H1 (cell line): ENCODE results near the gene MACROD2. TPM values are rescaled to one million over a fixed set of nuclear protein-coding genes. Genes with fewer than 3 reads are reported as not detected.

Experiments
- CTCF ChIA-PET: fragments of 300-600 bp; sonication (Branson Sonifier 250); formaldehyde crosslinking; loops from one replicate; lab custom pipeline; 2021; ENCODE audit not compliant: partially characterized antibody; lab: Charles Lee
- POLR2A ChIA-PET: fragments of 300-600 bp; sonication (Branson Sonifier 250); formaldehyde crosslinking; loops from one replicate; lab custom pipeline; 2021; ENCODE audit warnings: inconsistent platforms; ENCODE audit not compliant: partially characterized antibody; lab: Charles Lee
- DNase-seq, 2 experiments: peaks; one replicate each; pipeline versions ENCODE4 v3.0.0 to v3.0.0-alpha.2; 2010 to 2022; ENCODE audit warnings: low spot score in 2 of 2, low read depth in 1 of 2, mixed read lengths in 1 of 2
- FAIRE-seq: peaks from 2 replicates; lab custom pipeline; 2011; peaks lifted over from hg19 to GRCh38; lab: Jason Lieb, UNC
- H2AFZ ChIP-seq: 2 replicates; pipeline ENCODE4 v1.8.1; 2012; ENCODE audit warnings: low read length, inconsistent platforms
- H2AK5ac ChIP-seq: 2 replicates; pipeline ENCODE4 v1.6.1; 2013; ENCODE audit warnings: low read depth, low read length
- H2BK120ac ChIP-seq: replicated peaks from 2 replicates; pipeline ENCODE3; 2013; ENCODE audit warnings: low read depth, low read length, inconsistent platforms
- H2BK12ac ChIP-seq: 2 replicates; pipeline ENCODE4 v1.6.1; 2013; ENCODE audit warnings: low read depth, low read length
- H2BK15ac ChIP-seq: 2 replicates; pipeline ENCODE4 v1.6.1; 2013; ENCODE audit warnings: low read length
- H2BK20ac ChIP-seq: 2 replicates; pipeline ENCODE4 v1.6.1; 2013; ENCODE audit warnings: low read length
- H2BK5ac ChIP-seq: 2 replicates; pipeline ENCODE4 v1.6.1; 2013; ENCODE audit warnings: low read depth, low read length
- H3K14ac ChIP-seq: 2 replicates; pipeline ENCODE4 v1.6.1; 2013; ENCODE audit warnings: inconsistent platforms; ENCODE audit not compliant: insufficient read length
- H3K18ac ChIP-seq: 2 replicates; pipeline ENCODE4 v1.6.1; 2013; ENCODE audit warnings: low read length; ENCODE audit errors: extremely low read depth
- H3K23ac ChIP-seq: 2 replicates; pipeline ENCODE4 v1.6.1; 2013; ENCODE audit warnings: inconsistent platforms; ENCODE audit not compliant: insufficient read length
- H3K23me2 ChIP-seq: 2 replicates; pipeline ENCODE4 v1.6.1; 2013; ENCODE audit warnings: low read depth, low read length
- H3K27ac ChIP-seq: 2 replicates; pipeline ENCODE4 v1.6.1; 2011; ENCODE audit warnings: low read depth, low read length, inconsistent platforms
- H3K27me3 ChIP-seq, 4 experiments: replicated peaks in 1 of 4; 1 replicate in 1 of 4; 2 replicates in 3 of 4; pipeline versions ENCODE4 v1.6.1 to v1.8.1; 2011 to 2013; ENCODE audit warnings: low read length in 3 of 4, mild to moderate bottlenecking in 3 of 4, inconsistent platforms in 2 of 4, mixed read lengths in 2 of 4, moderate library complexity in 1 of 4; ENCODE audit not compliant: control insufficient read depth in 3 of 4, insufficient read depth in 3 of 4; ENCODE audit errors: extremely low read depth in 1 of 4
- H3K36me3 ChIP-seq, 4 experiments: 2 replicates each; pipeline versions ENCODE4 v1.6.1 to v1.8.1; 2011 to 2013; ENCODE audit warnings: mild to moderate bottlenecking in 4 of 4, low read length in 3 of 4, moderate library complexity in 2 of 4, control low read depth in 1 of 4, inconsistent platforms in 1 of 4; ENCODE audit not compliant: insufficient read depth in 4 of 4, control insufficient read depth in 2 of 4
- H3K4ac ChIP-seq: replicated peaks from 2 replicates; pipeline ENCODE3; 2013; ENCODE audit warnings: low read length, low read depth, mixed read lengths, inconsistent platforms; ENCODE audit not compliant: insufficient read length
- H3K4me1 ChIP-seq, 4 experiments: replicated peaks in 1 of 4; 1 replicate in 1 of 4; 2 replicates in 3 of 4; pipeline versions ENCODE4 v1.6.1 to v1.8.1; 2011 to 2013; ENCODE audit warnings: low read length in 3 of 4, inconsistent platforms in 2 of 4, mixed read lengths in 1 of 4; ENCODE audit not compliant: insufficient read depth in 4 of 4, control insufficient read depth in 3 of 4
- H3K4me2 ChIP-seq, 2 experiments: 2 replicates each; pipeline versions ENCODE4 v1.6.1 to v1.8.1; 2011 to 2013; ENCODE audit warnings: low read depth in 2 of 2, low read length in 2 of 2, control low read depth in 1 of 2, inconsistent platforms in 1 of 2, mild to moderate bottlenecking in 1 of 2; ENCODE audit not compliant: insufficient read depth in 1 of 2
- H3K4me3 ChIP-seq, 4 experiments: fragments of 200-600, 300-600 bp in 1 of 4; sonication (generic), shearing (Covaris generic), sonication (Bioruptor Twin) in 1 of 4; 2 replicates each; pipeline versions ENCODE4 v1.5.1 to v1.8.1; 2011 to 2016; ENCODE audit warnings: low read length in 4 of 4, low read depth in 3 of 4, control low read depth in 2 of 4, inconsistent platforms in 2 of 4, mild to moderate bottlenecking in 2 of 4, mixed read lengths in 1 of 4, moderate library complexity in 1 of 4; ENCODE audit not compliant: insufficient read depth in 2 of 4; ENCODE audit errors: extremely low read depth in 1 of 4
- H3K56ac ChIP-seq: replicated peaks from 2 replicates; pipeline ENCODE3; 2013; ENCODE audit warnings: low read depth, mild to moderate bottlenecking, mixed read lengths, low read length, inconsistent platforms; ENCODE audit not compliant: insufficient read length
- H3K79me1 ChIP-seq: 2 replicates; pipeline ENCODE4 v1.6.1; 2013; ENCODE audit warnings: low read depth, low read length, control low read depth
- H3K79me2 ChIP-seq, 2 experiments: 2 replicates each; pipeline versions ENCODE4 v1.6.1 to v1.8.1; 2012 to 2013; ENCODE audit warnings: low read length in 2 of 2, mild to moderate bottlenecking in 2 of 2, inconsistent platforms in 1 of 2; ENCODE audit not compliant: insufficient read depth in 2 of 2, control insufficient read depth in 1 of 2
- H3K9ac ChIP-seq, 4 experiments: replicated peaks in 1 of 4; 1 replicate in 1 of 4; 2 replicates in 3 of 4; pipeline versions ENCODE4 v1.6.1 to v1.8.1; 2011 to 2013; ENCODE audit warnings: low read depth in 3 of 4, low read length in 3 of 4, control low read depth in 2 of 4, mild to moderate bottlenecking in 2 of 4, moderate library complexity in 2 of 4, inconsistent platforms in 1 of 4; ENCODE audit errors: extremely low read depth in 1 of 4
- H3K9me3 ChIP-seq, 2 experiments: 2 replicates each; pipeline versions ENCODE4 v1.6.1 to v1.8.1; 2012 to 2013; ENCODE audit warnings: mild to moderate bottlenecking in 2 of 2, moderate library complexity in 2 of 2, control low read depth in 1 of 2, inconsistent platforms in 1 of 2, low read depth in 1 of 2, low read length in 1 of 2, mixed read lengths in 1 of 2; ENCODE audit not compliant: insufficient read depth in 2 of 2
- H4K20me1 ChIP-seq, 2 experiments: replicated peaks in 1 of 2; 2 replicates each; pipeline versions ENCODE3 to v1.8.1; 2011 to 2013; ENCODE audit warnings: inconsistent platforms in 2 of 2, low read length in 2 of 2, mild to moderate bottlenecking in 1 of 2; ENCODE audit not compliant: insufficient read depth in 2 of 2, control insufficient read depth in 1 of 2
- H4K5ac ChIP-seq: 2 replicates; pipeline ENCODE4 v1.6.1; 2013; ENCODE audit warnings: low read length, low read depth, mixed read lengths, inconsistent platforms; ENCODE audit not compliant: insufficient read length
- H4K8ac ChIP-seq: 2 replicates; pipeline ENCODE4 v1.8.0; 2013; ENCODE audit warnings: mild to moderate bottlenecking, moderate library complexity, low read length, inconsistent platforms; ENCODE audit not compliant: insufficient read depth; ENCODE audit errors: extremely low read depth
- H4K91ac ChIP-seq: replicated peaks from 2 replicates; pipeline ENCODE3; 2013; ENCODE audit warnings: low read length, mixed read lengths, inconsistent platforms; ENCODE audit not compliant: insufficient read length
- ATF2 ChIP-seq: IDR thresholded peaks from 2 replicates; pipeline ENCODE4 v1.6.1; 2012; ENCODE audit warnings: low read length, inconsistent platforms
- CTCF ChIP-seq, 3 experiments: IDR thresholded peaks; 1 replicate in 2 of 3; 2 replicates in 1 of 3; pipeline versions ENCODE4 v1.5.1 to v1.6.1; 2011; ENCODE audit warnings: low read length in 3 of 3, mild to moderate bottlenecking in 3 of 3, inconsistent platforms in 2 of 3, low read depth in 1 of 3, moderate library complexity in 1 of 3; ENCODE audit not compliant: insufficient read depth in 1 of 3; ENCODE audit errors: control extremely low read depth in 1 of 3
- RAD21 ChIP-seq, 2 experiments: IDR thresholded peaks in 1 of 2; conservative IDR thresholded peaks in 1 of 2; 2 replicates each; pipeline ENCODE4 v1.6.1; 2011; ENCODE audit warnings: low read depth in 2 of 2, low read length in 2 of 2, improper control_type of control experiment in 1 of 2, inconsistent platforms in 1 of 2, mild to moderate bottlenecking in 1 of 2, moderate library complexity in 1 of 2
- SAP30 ChIP-seq: fragments of 300-600 bp; sonication (generic); IDR thresholded peaks from 2 replicates; pipeline ENCODE4 v1.7.1; 2012; ENCODE audit warnings: low read length, moderate library complexity, mild to moderate bottlenecking, inconsistent platforms; ENCODE audit not compliant: insufficient read depth, insufficient replicate concordance
- SIN3A ChIP-seq, 2 experiments: IDR thresholded peaks in 1 of 2; conservative IDR thresholded peaks in 1 of 2; 2 replicates each; pipeline ENCODE4 v1.6.1; 2011 to 2012; ENCODE audit warnings: low read length in 2 of 2, improper control_type of control experiment in 1 of 2, low read depth in 1 of 2, mild to moderate bottlenecking in 1 of 2
- SP4 ChIP-seq: IDR thresholded peaks from 2 replicates; pipeline ENCODE4 v1.6.1; 2012; ENCODE audit warnings: low read length, inconsistent platforms
- YY1 ChIP-seq: IDR thresholded peaks from 2 replicates; pipeline ENCODE4 v1.6.1; 2011; ENCODE audit warnings: low read depth, mild to moderate bottlenecking, low read length
- WGBS, 2 experiments: shearing (Covaris generic) in 1 of 2; methylation state at CpG; one replicate each; pipeline versions ENCODE4 v1.1.6 to v1.1.7; 2013 to 2015; ENCODE audit warnings: low lambda C conversion rate in 2 of 2, mixed read lengths in 2 of 2, inconsistent platforms in 1 of 2, low coverage in 1 of 2, missing lambda C conversion rate in 1 of 2; ENCODE audit not compliant: insufficient replicate concordance in 2 of 2, insufficient coverage in 1 of 2, insufficient read length in 1 of 2; ENCODE audit errors: extremely low coverage in 1 of 2, missing lambda C conversion rate in 1 of 2; 5-methylcytosine and 5-hydroxymethylcytosine counted together
- polyA plus RNA-seq, 7 experiments: library from polyadenylated mRNA; depleted of rRNA in 3 of 7; stranded (reverse) in 5 of 7; unstranded in 2 of 7; fragments of >200 nt in 5 of 7; fragments of 200-250 nt in 2 of 7; gene quantifications; 1 replicate in 5 of 7; 2 replicates in 1 of 7; 4 replicates in 1 of 7; pipeline versions ENCODE4 v1.2.1 to v1.2.3, GENCODE V29; 2011 to 2013; ENCODE audit warnings: missing spikeins in 2 of 7, mixed read lengths in 2 of 7
- total RNA-seq: library from RNA; stranded (reverse); fragmentation: NEBNext Ultra II Directional; extraction: Animal tissue kit (Norgen Biotek cat#: 25700); gene quantifications from 2 replicates; pipeline ENCODE4 v1.2.1, GENCODE V29; 2021

MACROD2 gene
- total and polyA plus RNA-seq, 2 of the 8 experiments (the other 6 are each of a cell fraction or from before 2014, with no cell fraction given), result 0.70 to 3.9 TPM

- Histone ChIP-seq H2AFZ (no peak overlapping the region), H3K27ac (no peak overlapping the region), H4K91ac (no peak overlapping the region), H3K4me3 (no peak overlapping the region), H2BK5ac (no peak overlapping the region), H3K79me2 (no peaks in the 10 kb centered on the region), H2BK12ac (no peak overlapping the region), H3K9ac (no peak overlapping the region), H3K18ac (no peak overlapping the region), H3K56ac (no peak overlapping the region), H4K8ac (no peak overlapping the region), H3K36me3 (no peaks in the 10 kb centered on the region), H3K4me1 (no peaks in the 10 kb centered on the region), H4K5ac (no peak overlapping the region), H3K14ac (no peak overlapping the region), H2BK120ac (no peak overlapping the region), H3K79me1 (no peaks in the 10 kb centered on the region), H3K4me2 (no peak overlapping the region), H3K4ac (no peak overlapping the region), H2BK20ac (no peak overlapping the region), H3K9me3 (0 out of 4 replicates have a peak, but pooled peaks cover 0 to 3% of the 10 kb centered on the region in 2 experiments), H4K20me1 (no peaks in the 10 kb centered on the region), H2BK15ac (no peak overlapping the region)
- CTCF ChIA-PET, result interaction anchor here (0.7 to 3.7 kb wide), 24 partner anchors 9 to 133 kb away, joined by 3 to 12 read pairs (median 4); partner anchors contain the start of gene SEL1L2
- WGBS, 2 experiments, result 71% methylated on average over 6 of the region's 6 CpGs; no CpG with 5 or more reads in 1 of the 2 experiments
- peak in 1 of 2 experiments; percentile 71 for DNase-seq
- FAIRE-seq, result peak; percentile 52
- POLR2A ChIA-PET, result no interaction called here
- TF ChIP-seq SAP30 (no peak), SIN3A (conservative IDR thresholded peaks at IDR 0.05 in 1 of 2, IDR thresholded peaks at IDR 0.05 in 1 of 2; ENCODE audit: low read depth in 1 of 2, low read length in 2 of 2) (no peak), YY1 (no peak), ATF2 (no peak), RAD21 (IDR thresholded peaks at IDR 0.05 in 1 of 2, conservative IDR thresholded peaks at IDR 0.05 in 1 of 2; ENCODE audit: low read depth in 2 of 2, low read length in 2 of 2) (peak; percentile 37 to 59), SP4 (no peak), CTCF (IDR thresholded peaks at IDR 0.05; ENCODE audit: control extremely low read depth in 1 of 3, insufficient read depth in 1 of 3, low read depth in 1 of 3, low read length in 3 of 3) (peak; percentile 59 to 77 (median 69))
- TF ChIP-seq, all 59 proteins: peak for 2
- Histone ChIP-seq H3K23ac (no peak overlapping the region), H3K23me2 (no peaks in the 10 kb centered on the region), H3K27me3 (no peaks in the 10 kb centered on the region), H2AK5ac (no peak overlapping the region)
Observed at GRCh38 chr20:13953227-13953626, 42.1 kb upstream of the MACROD2 start.
